ENCODE results near the gene MEX3C. TPM values are rescaled to one million over a fixed set of nuclear protein-coding genes. Genes with fewer than 3 reads are reported as not detected.

MEX3C gene
- polyA plus RNA-seq, 1 of the 3 experiments (the other 2 are of a cell fraction), result 25.1 TPM

- Histone ChIP-seq H3K4me2 (peak overlapping the region; percentile 80), H3K27ac (ENCODE audit: low read depth in 2 of 2, low read length in 1 of 2) (peak overlapping the region; percentile 69 to 94), H3K4me1 (ENCODE audit: control insufficient read depth in 1 of 2, insufficient read depth in 2 of 2, low read depth in 1 of 2, low read length in 1 of 2) (peaks cover 16 to 34% of the 10 kb centered on the region in 2 experiments; a peak in 3 of 4 replicates), H3K36me3 (replicated peaks in 1 of 2; ENCODE audit: control insufficient read depth in 1 of 2, insufficient read depth in 2 of 2, low read length in 1 of 2) (peaks cover 16 to 17% of the 10 kb centered on the region in 2 experiments), H3K9me2 (no peaks in the 10 kb centered on the region), H2AFZ (ENCODE audit: low read depth) (no peak overlapping the region), H3K9me3 (no peaks in the 10 kb centered on the region), H3K9ac (peak overlapping the region; percentile 91), H4K20me1 (ENCODE audit: insufficient read depth) (peaks cover 55% of the 10 kb centered on the region), H3F3A (replicated peaks; ENCODE audit: insufficient read depth) (peaks cover 16% of the 10 kb centered on the region), H3K27me3 (ENCODE audit: insufficient read depth) (no peaks in the 10 kb centered on the region), H3K4me3 (ENCODE audit: low read depth in 2 of 2, low read length in 1 of 2) (peak overlapping the region; percentile 76 to 98), H3K79me2 (ENCODE audit: insufficient read depth) (peaks cover 68% of the 10 kb centered on the region)
- no peak for TF ChIP-seq POLR2AphosphoS5 (IDR thresholded peaks at IDR 0.05; ENCODE audit: low read depth, low read length)
- TF ChIP-seq SIN3A (IDR thresholded peaks at IDR 0.05; ENCODE audit: borderline replicate concordance, low read depth, low read length), result no peak
- TF ChIP-seq CHD2 (IDR thresholded peaks at IDR 0.05; ENCODE audit: low read length, partially characterized antibody), result no peak
- no peak for TF ChIP-seq FOXJ3 (CRISPR knock-in tag; IDR thresholded peaks at IDR 0.05)
- TF ChIP-seq TCF12 (IDR thresholded peaks at IDR 0.05), result no peak
- no peak for TF ChIP-seq PBX3 (IDR thresholded peaks at IDR 0.05)
- TF ChIP-seq RXRA (IDR thresholded peaks at IDR 0.05; ENCODE audit: borderline replicate concordance, low read depth), result no peak
- TF ChIP-seq ZBTB33 (IDR thresholded peaks at IDR 0.05; ENCODE audit: borderline replicate concordance, low read depth), result no peak
- TF ChIP-seq IRF3 (IDR thresholded peaks at IDR 0.05; ENCODE audit: low read depth, low read length), result no peak
- no peak for TF ChIP-seq GABPA (IDR thresholded peaks at IDR 0.05; ENCODE audit: low read depth)
- TF ChIP-seq REST (IDR thresholded peaks at IDR 0.05; ENCODE audit: low read depth, low read length), result no peak
- TF ChIP-seq TEAD4 (IDR thresholded peaks at IDR 0.05; ENCODE audit: borderline replicate concordance, insufficient read depth), result no peak
- no peak for TF ChIP-seq USF1 (IDR thresholded peaks at IDR 0.05; ENCODE audit: borderline replicate concordance, low read depth)
- no peak for TF ChIP-seq ELF1 (IDR thresholded peaks at IDR 0.05)
- no peak for TF ChIP-seq FOXM1 (IDR thresholded peaks at IDR 0.05; ENCODE audit: low read depth)
- TF ChIP-seq MXI1 (IDR thresholded peaks at IDR 0.05; ENCODE audit: low read depth, low read length), result no peak
- TF ChIP-seq FOSL2 (IDR thresholded peaks at IDR 0.05; ENCODE audit: borderline replicate concordance, low read depth), result no peak
- no peak for TF ChIP-seq EP300 (IDR thresholded peaks at IDR 0.05; ENCODE audit: borderline replicate concordance in 1 of 2, low read depth in 1 of 2, low read length in 1 of 2)
- CTCF ChIA-PET, result interaction anchor here (1.7 to 2.8 kb wide), 2 partner anchors 85 to 426 kb away, joined by 5 to 13 read pairs; no protein-coding TSS in a partner anchor
- DNase-seq, result no peak
- POLR2A ChIA-PET, result no interaction called here
- 4% methylated on average over 3 of the region's 3 CpGs for WGBS (ENCODE audit: low lambda C conversion rate)
Observed at GRCh38 chr18:51195086-51195450, 2.4 kb downstream of the MEX3C start.
